Measurements from ENCODE around the gene MFSD12. TPM values are rescaled to one million over a fixed set of nuclear protein-coding genes. Genes with fewer than 3 reads are reported as not detected.

The MFSD12 gene
- total RNA-seq, 3 donors from 2014 or later: 25.0 to 43.6 (median 36.8) TPM

DNA sequence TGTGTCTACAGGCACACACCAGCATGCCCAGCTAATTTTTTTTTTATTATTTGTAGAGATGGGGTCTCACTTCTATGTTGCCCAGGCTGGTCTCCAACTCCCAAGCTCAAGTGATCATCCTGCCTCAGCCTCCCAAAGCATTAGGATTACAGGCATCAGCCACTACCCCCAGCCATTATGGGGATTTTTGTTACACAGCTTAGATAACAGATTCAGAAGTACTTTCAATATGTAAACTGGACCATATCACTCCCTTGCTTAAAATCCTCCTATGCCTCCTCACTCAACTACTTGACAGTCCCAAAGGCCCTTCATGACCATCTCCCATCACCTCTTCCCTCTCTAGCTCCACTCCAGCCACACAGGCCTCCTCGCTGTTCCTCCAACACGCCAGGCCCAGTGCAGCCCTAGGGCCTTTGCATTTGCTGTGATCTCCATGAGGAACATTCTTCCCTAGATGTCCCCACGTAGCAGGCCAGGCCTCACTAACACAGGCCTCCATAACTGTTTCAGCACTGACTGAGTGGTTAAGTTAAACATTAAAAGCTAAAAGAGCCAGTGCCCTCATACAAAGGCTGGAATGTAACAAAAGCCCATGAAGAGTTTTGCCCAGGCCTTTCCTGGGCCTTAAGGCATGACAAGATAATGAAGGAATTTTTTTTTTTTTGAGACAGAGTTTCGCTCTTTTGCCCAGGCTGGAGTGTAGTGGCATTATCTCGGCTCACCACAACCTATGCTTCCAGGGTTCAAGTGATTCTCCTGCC is 59.4 kb downstream of the MFSD12 start:
- H3K36me3 ChIP-seq (ENCODE audit: low read depth): no peaks in the 10 kb centered on the region
- peaks cover 15% of the 10 kb centered on the region for H3K4me1 ChIP-seq (ENCODE audit: low read depth)
- H3K4me3 ChIP-seq: no peak overlapping the region
- ATAC-seq (no peak), DNase-seq (no peak)
- intact Hi-C loops (cut with DNase I, micrococcal nuclease): no loop called here
- TF ChIP-seq, protein P1, sequence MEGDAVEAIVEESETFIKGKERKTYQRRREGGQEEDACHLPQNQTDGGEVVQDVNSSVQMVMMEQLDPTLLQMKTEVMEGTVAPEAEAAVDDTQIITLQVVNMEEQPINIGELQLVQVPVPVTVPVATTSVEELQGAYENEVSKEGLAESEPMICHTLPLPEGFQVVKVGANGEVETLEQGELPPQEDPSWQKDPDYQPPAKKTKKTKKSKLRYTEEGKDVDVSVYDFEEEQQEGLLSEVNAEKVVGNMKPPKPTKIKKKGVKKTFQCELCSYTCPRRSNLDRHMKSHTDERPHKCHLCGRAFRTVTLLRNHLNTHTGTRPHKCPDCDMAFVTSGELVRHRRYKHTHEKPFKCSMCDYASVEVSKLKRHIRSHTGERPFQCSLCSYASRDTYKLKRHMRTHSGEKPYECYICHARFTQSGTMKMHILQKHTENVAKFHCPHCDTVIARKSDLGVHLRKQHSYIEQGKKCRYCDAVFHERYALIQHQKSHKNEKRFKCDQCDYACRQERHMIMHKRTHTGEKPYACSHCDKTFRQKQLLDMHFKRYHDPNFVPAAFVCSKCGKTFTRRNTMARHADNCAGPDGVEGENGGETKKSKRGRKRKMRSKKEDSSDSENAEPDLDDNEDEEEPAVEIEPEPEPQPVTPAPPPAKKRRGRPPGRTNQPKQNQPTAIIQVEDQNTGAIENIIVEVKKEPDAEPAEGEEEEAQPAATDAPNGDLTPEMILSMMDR (IDR thresholded peaks at IDR 0.05): no peak
- H3K9me3 ChIP-seq: no peaks in the 10 kb centered on the region

DNA sequence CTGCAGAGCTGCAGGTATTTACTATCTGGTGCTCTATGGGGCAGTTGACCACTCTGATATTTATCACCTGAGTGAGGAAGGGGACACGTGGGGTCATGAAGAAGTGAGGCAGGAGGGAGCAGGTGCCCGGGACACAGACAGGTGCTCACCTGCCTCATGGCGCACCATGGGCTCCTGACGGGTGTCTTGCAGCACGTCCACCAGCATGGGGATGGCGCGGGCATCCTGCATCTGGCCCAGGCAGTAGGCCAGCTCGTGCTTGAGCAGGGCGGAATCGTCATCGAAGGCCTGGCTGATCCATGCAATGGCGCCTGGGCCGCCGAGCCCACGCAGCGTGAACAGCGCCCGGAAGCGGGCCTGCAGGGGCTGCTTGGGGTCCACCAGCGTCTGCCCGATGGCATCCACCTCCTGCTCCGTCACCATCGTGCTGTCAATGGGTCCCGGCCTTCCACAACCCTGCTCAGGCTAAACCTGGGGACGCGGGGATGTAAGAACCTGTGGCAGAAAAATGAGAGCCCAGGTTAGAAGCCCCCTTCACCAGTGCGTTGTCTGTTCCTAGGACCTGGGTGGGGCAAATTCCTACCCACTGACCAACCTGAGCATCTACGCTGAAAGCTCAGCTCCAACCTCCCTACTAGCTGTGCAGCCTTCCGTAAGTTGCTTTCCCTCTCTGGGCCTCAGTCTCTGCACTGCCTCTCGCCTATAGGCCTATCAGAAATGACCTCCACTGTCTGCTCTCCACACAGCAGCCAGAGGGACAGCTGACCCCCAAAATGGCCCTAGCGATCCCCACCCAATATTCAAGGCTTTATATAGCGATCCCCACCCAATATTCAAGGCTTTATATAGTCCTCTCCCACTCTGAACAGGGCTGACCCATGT is 60.8 kb downstream of the MFSD12 start:
- Histone ChIP-seq H3K4me3 (no peak overlapping the region), H3K36me3 (ENCODE audit: low read depth) (no peaks in the 10 kb centered on the region), H3K4me1 (ENCODE audit: low read depth) (peaks cover 15% of the 10 kb centered on the region), H3K9me3 (no peaks in the 10 kb centered on the region)
- ATAC-seq (no peak), DNase-seq (no peak)
- intact Hi-C loops (cut with DNase I, micrococcal nuclease): no loop called here
- TF ChIP-seq, protein P1 (IDR thresholded peaks at IDR 0.05): no peak

DNA sequence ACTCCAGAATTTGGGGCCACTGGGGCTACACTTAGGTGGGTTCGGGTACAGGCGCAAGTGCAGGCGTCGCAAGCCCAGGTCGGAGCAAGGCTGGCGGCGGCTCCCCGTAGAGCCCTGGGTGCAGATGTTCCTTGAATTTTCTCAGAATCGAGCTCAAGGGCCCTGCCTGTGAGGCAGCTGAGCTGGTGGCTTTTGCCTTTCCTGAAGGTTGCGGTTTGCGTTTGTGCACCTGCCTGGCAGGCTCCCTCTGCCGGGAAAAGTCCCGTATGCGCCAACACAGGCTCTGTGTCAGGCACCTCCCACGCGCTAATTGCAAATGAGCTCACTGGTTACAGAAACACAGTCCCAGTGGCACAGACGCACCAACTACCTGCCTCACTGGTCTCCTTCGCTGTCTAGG is 62.8 kb downstream of the MFSD12 start:
- TF ChIP-seq, protein P1 (IDR thresholded peaks at IDR 0.05): no peak
- Histone ChIP-seq H3K4me3 (no peak overlapping the region), H3K9me3 (no peaks in the 10 kb centered on the region), H3K4me1 (ENCODE audit: low read depth) (peaks cover 6% of the 10 kb centered on the region), H3K36me3 (ENCODE audit: low read depth) (no peaks in the 10 kb centered on the region)
- DNase-seq (no peak), ATAC-seq (peak; percentile 11)
- intact Hi-C loops (cut with DNase I, micrococcal nuclease): no loop called here

Other genes with a start within 250 kb of the MFSD12 start
- 100 to 1,000 TPM in 1 of 3 donors, 10 to 100 TPM in 2; 38.4 to 210 (median 79.3) TPM for gene NFIC, start 191.0 kb downstream of the MFSD12 start, total RNA-seq
- 10 to 100 TPM in 2 of 3 donors, 1 to 10 TPM in 1; 8.5 to 62.5 (median 41.8) TPM for gene SMIM24, start 77.1 kb downstream of the MFSD12 start, total RNA-seq
- 1 to 10 TPM; 1.1 to 5.5 (median 5.5) TPM for gene SMIM44, start 74.1 kb downstream of the MFSD12 start, total RNA-seq
- 10 to 100 TPM in 2 of 3 donors, 1 to 10 TPM in 1; 7.6 to 11.1 (median 10.4) TPM for gene DOHH, start 56.9 kb downstream of the MFSD12 start, total RNA-seq
- gene FZR1, start 51.3 kb downstream of the MFSD12 start, total RNA-seq: 10 to 100 TPM; 35.9 to 59.6 (median 46.4) TPM
- 1 to 10 TPM; 3.2 to 6.0 (median 3.4) TPM for gene TEKTIP1, start 18.4 kb downstream of the MFSD12 start, total RNA-seq
- gene HMG20B, start 15.4 kb upstream of the MFSD12 start, total RNA-seq: 10 to 100 TPM; 79.9 to 81.9 (median 81.4) TPM
- 1 to 10 TPM in 1 of 3 donors, under 1 TPM in 2; 0.34 to 1.1 (median 0.58) TPM for gene GIPC3, start 27.9 kb upstream of the MFSD12 start, total RNA-seq
- gene TBXA2R, start 49.3 kb upstream of the MFSD12 start, total RNA-seq: 1 to 10 TPM in 2 of 3 donors, under 1 TPM in 1; 0.72 to 2.3 (median 1.1) TPM
- gene CACTIN, start 69.2 kb upstream of the MFSD12 start, total RNA-seq: 10 to 100 TPM; 22.4 to 26.8 (median 22.6) TPM
- gene PIP5K1C, start 142.9 kb upstream of the MFSD12 start, total RNA-seq: 10 to 100 TPM; 23.1 to 95.2 (median 23.2) TPM
- 100 to 1,000 TPM; 167 to 357 (median 285) TPM for gene TJP3, start 150.8 kb upstream of the MFSD12 start, total RNA-seq
- 10 to 100 TPM; 18.9 to 23.0 (median 19.2) TPM for gene APBA3, start 204.1 kb upstream of the MFSD12 start, total RNA-seq
- gene MRPL54, start 205.1 kb upstream of the MFSD12 start, total RNA-seq: 10 to 100 TPM; 51.6 to 64.9 (median 56.2) TPM
- not detected for gene RAX2, start 214.6 kb upstream of the MFSD12 start, total RNA-seq
- 1 to 10 TPM; 2.2 to 3.6 (median 2.4) TPM for gene MATK, start 228.8 kb upstream of the MFSD12 start, total RNA-seq

Data from mucosa of descending colon (tissue), 3 donors.